ENCODE measurements around the gene KRTAP10-5. TPM values are rescaled to one million over a fixed set of nuclear protein-coding genes. Genes with fewer than 3 reads are reported as not detected.
A peak's percentile ranks its signal among the peaks of the same experiment; 100 is the strongest.

KRTAP10-5 gene
- total and polyA plus RNA-seq, 9 of the 15 experiments (the other 6 are each of a cell fraction or from before 2014, with no cell fraction given) = not detected

GRCh38 chr21:44582055-44582454 is 1.7 kb upstream of the KRTAP10-5 start (continued):
- TF ChIP-seq ZNF316 (IDR thresholded peaks at IDR 0.05) (peak; percentile 32; the same call in 1 of the 2 replicates), ZNF274 (IDR thresholded peaks at IDR 0.05; ENCODE audit: borderline replicate concordance, low read depth, low read length) (no peak), ZNF668 (CRISPR knock-in tag; IDR thresholded peaks at IDR 0.05) (no peak), ZNF384 (IDR thresholded peaks at IDR 0.05; ENCODE audit: low read depth, low read length) (no peak), FOS (IDR thresholded peaks at IDR 0.05; ENCODE audit: extremely low read depth, insufficient read length) (no peak), CBX8 (IDR thresholded peaks at IDR 0.05; ENCODE audit: borderline replicate concordance, extremely low read depth, low read depth, low read length, poor library complexity, severe bottlenecking) (no peak), KDM2B (CRISPR knock-in tag; IDR thresholded peaks at IDR 0.05) (no peak), PHTF2 (CRISPR knock-in tag; IDR thresholded peaks at IDR 0.05) (no peak), FIP1L1 (IDR thresholded peaks at IDR 0.05; ENCODE audit: low read depth, low read length, poor library complexity, severe bottlenecking) (no peak)
- TF ChIP-seq, protein P1, sequence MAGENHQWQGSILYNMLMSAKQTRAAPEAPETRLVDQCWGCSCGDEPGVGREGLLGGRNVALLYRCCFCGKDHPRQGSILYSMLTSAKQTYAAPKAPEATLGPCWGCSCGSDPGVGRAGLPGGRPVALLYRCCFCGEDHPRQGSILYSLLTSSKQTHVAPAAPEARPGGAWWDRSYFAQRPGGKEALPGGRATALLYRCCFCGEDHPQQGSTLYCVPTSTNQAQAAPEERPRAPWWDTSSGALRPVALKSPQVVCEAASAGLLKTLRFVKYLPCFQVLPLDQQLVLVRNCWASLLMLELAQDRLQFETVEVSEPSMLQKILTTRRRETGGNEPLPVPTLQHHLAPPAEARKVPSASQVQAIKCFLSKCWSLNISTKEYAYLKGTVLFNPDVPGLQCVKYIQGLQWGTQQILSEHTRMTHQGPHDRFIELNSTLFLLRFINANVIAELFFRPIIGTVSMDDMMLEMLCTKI (IDR thresholded peaks at IDR 0.05; ENCODE audit: partially characterized antibody) = no peak

GRCh38 chr21:44581158-44581557 is 754 bp upstream of the KRTAP10-5 start:
- no peak overlapping the region for H2AFZ ChIP-seq (ENCODE audit: low read depth, low read length)
- 0% methylated on average over 3 of the region's 3 CpGs for WGBS (ENCODE audit: insufficient coverage, low coverage, missing lambda C conversion rate)
- DNase-seq (ENCODE audit: extremely low read depth in 1 of 4, low spot score in 3 of 4) (no peak), ATAC-seq (no peak), FAIRE-seq (no peak)
- no peaks in the 10 kb centered on the region for H3K79me2 ChIP-seq (ENCODE audit: control insufficient read depth, insufficient read depth, low read length)
- no peaks in the 10 kb centered on the region for H3K9me1 ChIP-seq (ENCODE audit: control insufficient read depth, insufficient read depth, low read length)
- H3K27me3 ChIP-seq (ENCODE audit: control insufficient read depth in 2 of 2, insufficient read depth in 2 of 2, low read length in 2 of 2) = peaks cover 0 to 8% of the 10 kb centered on the region in 2 experiments; a peak in 1 of 5 replicates
- H3K9ac ChIP-seq (ENCODE audit: insufficient read depth in 1 of 2, low read depth in 2 of 2, low read length in 2 of 2) = no peak overlapping the region
- no peaks in the 10 kb centered on the region; a peak in 2 of 5 replicates for H3K4me1 ChIP-seq (replicated peaks in 1 of 2; ENCODE audit: control insufficient read depth in 2 of 2, insufficient read depth in 2 of 2, low read length in 2 of 2)
- no peak overlapping the region for H3K27ac ChIP-seq (ENCODE audit: extremely low read depth, low read depth, low read length)
- H3K36me3 ChIP-seq (ENCODE audit: control insufficient read depth, insufficient read depth, low read length) = no peaks in the 10 kb centered on the region
- ChIA-PET POLR2A (interaction anchor here (1.4 kb wide), 1 partner anchor 20 kb away, joined by 3 read pairs; no protein-coding TSS in a partner anchor), CTCF (ENCODE audit: low intra/inter-chr PET ratio) (no interaction called here)
- BruUV-seq (replicated peaks) = no TSS peak
- no peak overlapping the region for H3K4me2 ChIP-seq (ENCODE audit: insufficient read depth, low read length)
- no peaks in the 10 kb centered on the region for H4K20me1 ChIP-seq (replicated peaks; ENCODE audit: control insufficient read depth, insufficient read depth, low read length)
- peaks cover 3% of the 10 kb centered on the region for H3K9me3 ChIP-seq (replicated peaks; ENCODE audit: control insufficient read depth, insufficient read depth, low read depth, low read length)
- TF ChIP-seq ZNF212 (CRISPR knock-in tag; IDR thresholded peaks at IDR 0.05) (no peak), ZFP1 (CRISPR knock-in tag; IDR thresholded peaks at IDR 0.05) (peak; percentile 96)
- intact Hi-C loops (cut with micrococcal nuclease) = no loop called here
- H3K4me3 ChIP-seq = no peak overlapping the region
- in situ Hi-C loops (cut with MboI) = no loop called here
